Left hindlimb (tissue), 1 donor: Measurements from ENCODE around the gene RILPL1.
"Not testable (repeated sequence)": the region's sequence is repeated elsewhere in the genome, so short reads cannot be mapped to it uniquely, and the experiment has no call there.

ENCODE experiments used
- DNase-seq: peaks from one replicate; pipeline ENCODE4 v3.0.0-alpha.2; 2018

RILPL1 gene

GRCh38 chr12:123491481-123491880 is 42.0 kb downstream of the RILPL1 start:
- DNase-seq = no peak

- no peak for DNase-seq
These were observed 42.5 kb downstream of the RILPL1 start for GRCh38 chr12:123491056-123491455.

- DNase-seq = no peak
These were observed 43.4 kb downstream of the RILPL1 start for GRCh38 chr12:123490089-123490488.

GRCh38 chr12:123489580-123489979 is 43.9 kb downstream of the RILPL1 start:
- no peak for DNase-seq

GRCh38 chr12:123488539-123489230 is 44.8 kb downstream of the RILPL1 start:
- DNase-seq = no peak

GRCh38 chr12:123487428-123487827 is 46.1 kb downstream of the RILPL1 start:
- no peak for DNase-seq

- no peak for DNase-seq
These were observed 47.8 kb downstream of the RILPL1 start for GRCh38 chr12:123485756-123486155.

GRCh38 chr12:123483602-123484248 is 49.8 kb downstream of the RILPL1 start:
- no peak for DNase-seq

GRCh38 chr12:123482876-123483275 is 50.6 kb downstream of the RILPL1 start:
- DNase-seq = no peak

- not testable (repeated sequence) for DNase-seq
These were observed 52.3 kb downstream of the RILPL1 start for GRCh38 chr12:123481251-123481650.

- peak; percentile 36 for DNase-seq
These were observed 53.9 kb downstream of the RILPL1 start for GRCh38 chr12:123479442-123480180.

- peak; percentile 53 for DNase-seq
These were observed 54.8 kb downstream of the RILPL1 start for GRCh38 chr12:123478762-123479161.

GRCh38 chr12:123478069-123478468 is 55.5 kb downstream of the RILPL1 start:
- DNase-seq = no peak

GRCh38 chr12:123475246-123475703 is 58.2 kb downstream of the RILPL1 start:
- DNase-seq = no peak

GRCh38 chr12:123474485-123475245 is 58.9 kb downstream of the RILPL1 start:
- no peak for DNase-seq

- DNase-seq = peak; percentile 14
These were observed 61.1 kb downstream of the RILPL1 start for GRCh38 chr12:123472438-123472849.

GRCh38 chr12:123471374-123472068 is 62.0 kb downstream of the RILPL1 start:
- DNase-seq = peak; percentile 27

- DNase-seq = peak; percentile 1
These were observed 63.5 kb downstream of the RILPL1 start for GRCh38 chr12:123469978-123470377.

- DNase-seq = peak; percentile 2
These were observed 64.7 kb downstream of the RILPL1 start for GRCh38 chr12:123468786-123469185.

GRCh38 chr12:123465084-123465483 is 68.4 kb downstream of the RILPL1 start:
- DNase-seq = no peak

GRCh38 chr12:123463174-123463573 is 70.3 kb downstream of the RILPL1 start:
- DNase-seq = peak; percentile 0
